ENCODE data around the gene SLC30A2. TPM values are rescaled to one million over a fixed set of nuclear protein-coding genes. Genes with fewer than 3 reads are reported as not detected.

SLC30A2 gene
- total RNA-seq, 1 experiment from 2014 or later: 0.35 TPM

DNA sequence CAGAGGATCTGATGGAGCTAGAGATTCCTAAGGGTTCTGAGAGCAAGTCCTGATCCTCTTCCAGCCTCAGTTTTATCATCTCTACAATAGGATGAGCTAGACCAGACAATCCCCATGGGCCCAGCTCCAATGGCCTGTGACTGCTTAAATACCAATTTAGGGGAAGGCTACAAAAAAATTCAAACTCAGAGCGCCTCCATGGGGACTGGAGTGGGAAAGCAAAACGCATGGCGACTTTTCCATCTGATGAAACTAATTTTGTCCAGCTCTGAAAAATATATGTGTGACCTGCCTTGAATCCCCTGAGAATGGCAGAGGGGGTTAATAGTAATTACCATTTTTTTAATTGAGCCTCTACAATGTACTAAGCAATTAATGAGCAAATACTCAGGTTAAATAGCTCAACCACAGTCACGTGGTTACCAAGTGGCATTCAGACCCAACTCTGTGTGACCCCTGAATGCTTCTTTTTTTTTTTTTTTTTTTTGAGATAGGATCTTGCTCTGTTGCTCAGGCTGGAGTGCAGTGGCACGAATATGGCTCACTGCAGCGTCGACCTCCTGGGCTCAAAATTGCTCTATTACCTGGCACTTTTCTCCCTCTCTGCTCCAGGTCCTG is 15.9 kb downstream of the SLC30A2 start:
- Histone ChIP-seq H3K23ac (ENCODE audit: insufficient read length, low read depth, low read length) (no peak overlapping the region), H4K5ac (ENCODE audit: insufficient read length, low read depth, low read length) (no peak overlapping the region), H3K9me3 (ENCODE audit: control insufficient read depth, low read depth, low read length) (no peaks in the 10 kb centered on the region), H3K18ac (ENCODE audit: insufficient read length, low read depth, low read length) (no peak overlapping the region), H2BK120ac (ENCODE audit: low read depth, low read length, poor library complexity, severe bottlenecking) (no peak overlapping the region), H3T11ph (ENCODE audit: low read length) (no peak overlapping the region), H3K79me2 (ENCODE audit: insufficient read depth, low read length) (no peaks in the 10 kb centered on the region), H2AFZ (ENCODE audit: low read length) (no peak overlapping the region), H2BK5ac (ENCODE audit: insufficient read length, low read length) (no peak overlapping the region), H3K27me3 (ENCODE audit: insufficient read depth, low read length) (peaks cover 4% of the 10 kb centered on the region; the same call in 1 of the 2 replicates), H3K56ac (ENCODE audit: insufficient read length, low read depth, low read length) (no peak overlapping the region), H3K14ac (ENCODE audit: insufficient read depth, low read length) (no peak overlapping the region), H2BK20ac (ENCODE audit: low read depth, low read length, poor library complexity, severe bottlenecking) (no peak overlapping the region), H3K79me1 (ENCODE audit: insufficient read depth, low read depth, low read length, poor library complexity, severe bottlenecking) (no peaks in the 10 kb centered on the region), H2AK5ac (ENCODE audit: insufficient read length, low read length) (no peak overlapping the region), H3K27ac (ENCODE audit: insufficient read length, low read depth, low read length) (no peak overlapping the region), H2BK15ac (ENCODE audit: low read depth, low read length) (no peak overlapping the region), H3K4me1 (ENCODE audit: insufficient read depth, low read length) (no peaks in the 10 kb centered on the region; the same call in 1 of the 2 replicates), H4K91ac (ENCODE audit: insufficient read length, low read depth, low read length) (no peak overlapping the region), H4K8ac (replicated peaks; ENCODE audit: insufficient read length, low read depth, low read length) (no peak overlapping the region), H3K4me2 (ENCODE audit: insufficient read depth, insufficient read length, low read length) (no peak overlapping the region), H3K9ac (ENCODE audit: extremely low read depth, insufficient read length, low read length) (no peak overlapping the region), H2BK12ac (ENCODE audit: insufficient read length, low read depth, low read length) (no peak overlapping the region), H3K23me2 (ENCODE audit: insufficient read length, low read depth, low read length, poor library complexity, severe bottlenecking) (peaks cover 2% of the 10 kb centered on the region), H4K20me1 (ENCODE audit: control insufficient read depth, insufficient read depth, insufficient read length) (no peaks in the 10 kb centered on the region), H3K4ac (ENCODE audit: low read depth, low read length) (no peak overlapping the region)
- no peak for DNase-seq
- H3K4me1 Mint-ChIP-seq: peaks cover 6 to 10% of the 10 kb centered on the region in 2 experiments; a peak in 3 of 4 replicates
- H3K4me3 Mint-ChIP-seq: no peak overlapping the region
- no peaks in the 10 kb centered on the region for H3K9me3 Mint-ChIP-seq
- no peaks in the 10 kb centered on the region for H3K36me3 Mint-ChIP-seq (ENCODE audit: insufficient read depth in 1 of 3, low read depth in 3 of 3)
- peaks cover 37% of the 10 kb centered on the region for H3K27me3 Mint-ChIP-seq (ENCODE audit: low read depth)
- no peak overlapping the region for H3K27ac Mint-ChIP-seq
- WGBS (ENCODE audit: extremely low coverage, insufficient read length, low lambda C conversion rate): no CpG with 5 or more reads among the region's 7 CpGs
- TF ChIP-seq, protein P1, sequence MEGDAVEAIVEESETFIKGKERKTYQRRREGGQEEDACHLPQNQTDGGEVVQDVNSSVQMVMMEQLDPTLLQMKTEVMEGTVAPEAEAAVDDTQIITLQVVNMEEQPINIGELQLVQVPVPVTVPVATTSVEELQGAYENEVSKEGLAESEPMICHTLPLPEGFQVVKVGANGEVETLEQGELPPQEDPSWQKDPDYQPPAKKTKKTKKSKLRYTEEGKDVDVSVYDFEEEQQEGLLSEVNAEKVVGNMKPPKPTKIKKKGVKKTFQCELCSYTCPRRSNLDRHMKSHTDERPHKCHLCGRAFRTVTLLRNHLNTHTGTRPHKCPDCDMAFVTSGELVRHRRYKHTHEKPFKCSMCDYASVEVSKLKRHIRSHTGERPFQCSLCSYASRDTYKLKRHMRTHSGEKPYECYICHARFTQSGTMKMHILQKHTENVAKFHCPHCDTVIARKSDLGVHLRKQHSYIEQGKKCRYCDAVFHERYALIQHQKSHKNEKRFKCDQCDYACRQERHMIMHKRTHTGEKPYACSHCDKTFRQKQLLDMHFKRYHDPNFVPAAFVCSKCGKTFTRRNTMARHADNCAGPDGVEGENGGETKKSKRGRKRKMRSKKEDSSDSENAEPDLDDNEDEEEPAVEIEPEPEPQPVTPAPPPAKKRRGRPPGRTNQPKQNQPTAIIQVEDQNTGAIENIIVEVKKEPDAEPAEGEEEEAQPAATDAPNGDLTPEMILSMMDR (conservative IDR thresholded peaks at IDR 0.05): peak; percentile 56
